ENCODE measurements around the gene CDIPT.
A peak's percentile ranks its signal among the peaks of the same experiment; 100 is the strongest.

DNA sequence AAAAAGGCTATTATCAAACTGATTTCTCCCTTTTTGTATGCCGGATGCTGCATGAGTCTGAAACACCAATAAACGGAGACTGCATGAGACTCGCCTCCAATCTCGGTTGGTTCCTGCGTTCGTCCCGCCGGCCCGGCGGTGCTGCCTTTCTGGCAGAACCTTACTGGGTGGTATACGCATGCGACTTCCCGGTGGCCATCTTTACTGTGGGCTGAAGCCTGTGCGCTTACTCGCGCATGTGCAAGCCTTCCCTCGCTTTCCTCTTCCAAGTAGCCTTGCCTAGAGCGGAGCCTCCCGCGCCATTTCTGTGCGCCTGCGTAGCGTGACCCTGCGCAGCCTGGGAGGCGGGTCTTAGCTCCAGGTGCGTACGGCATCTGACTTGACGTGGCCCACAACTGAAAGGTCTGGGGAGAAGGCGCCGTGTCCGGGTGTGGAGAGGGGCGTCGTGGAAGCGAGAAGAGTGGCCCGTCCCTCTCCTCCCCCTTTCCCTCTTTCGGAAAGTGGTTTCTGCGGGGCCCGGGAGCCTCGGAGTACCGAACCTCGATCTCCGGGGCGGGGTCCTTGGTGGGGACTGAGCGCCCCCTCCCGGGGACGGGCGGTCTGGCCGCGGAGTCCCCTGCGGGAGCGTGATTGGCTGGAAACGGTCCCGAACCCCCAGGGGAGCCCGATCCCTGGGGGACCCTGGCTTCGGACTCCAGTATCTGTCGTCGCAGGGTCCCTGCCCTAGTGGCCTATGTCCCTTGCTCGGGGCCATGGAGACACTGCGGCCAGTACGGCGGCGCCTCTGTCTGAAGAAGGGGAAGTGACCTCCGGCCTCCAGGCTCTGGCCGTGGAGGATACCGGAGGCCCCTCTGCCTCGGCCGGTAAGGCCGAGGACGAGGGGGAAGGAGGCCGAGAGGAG is 47.0 kb downstream of the CDIPT start, which contains the start of gene PAGR1:
- TF ChIP-seq, protein P1, sequence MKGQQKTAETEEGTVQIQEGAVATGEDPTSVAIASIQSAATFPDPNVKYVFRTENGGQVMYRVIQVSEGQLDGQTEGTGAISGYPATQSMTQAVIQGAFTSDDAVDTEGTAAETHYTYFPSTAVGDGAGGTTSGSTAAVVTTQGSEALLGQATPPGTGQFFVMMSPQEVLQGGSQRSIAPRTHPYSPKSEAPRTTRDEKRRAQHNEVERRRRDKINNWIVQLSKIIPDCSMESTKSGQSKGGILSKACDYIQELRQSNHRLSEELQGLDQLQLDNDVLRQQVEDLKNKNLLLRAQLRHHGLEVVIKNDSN (IDR thresholded peaks at IDR 0.05): 0 out of 2 replicates have a peak, but pooled peaks have one; percentile 35
- TF ChIP-seq RAD21 (IDR thresholded peaks at IDR 0.05; ENCODE audit: low read depth) (peak; percentile 56; the same call in 1 of the 2 replicates), ZBTB7A (IDR thresholded peaks at IDR 0.05; ENCODE audit: low read depth) (no peak; the same call in 1 of the 2 replicates), CREB1 (IDR thresholded peaks at IDR 0.05; ENCODE audit: low read depth) (peak; percentile 36), YY1 (IDR thresholded peaks at IDR 0.05; ENCODE audit: low read depth) (peak; percentile 99), EP300 (IDR thresholded peaks at IDR 0.05; ENCODE audit: borderline replicate concordance) (0 out of 2 replicates have a peak, but pooled peaks have one; percentile 27), TEAD4 (IDR thresholded peaks at IDR 0.05) (no peak)
- TF ChIP-seq, protein P2, sequence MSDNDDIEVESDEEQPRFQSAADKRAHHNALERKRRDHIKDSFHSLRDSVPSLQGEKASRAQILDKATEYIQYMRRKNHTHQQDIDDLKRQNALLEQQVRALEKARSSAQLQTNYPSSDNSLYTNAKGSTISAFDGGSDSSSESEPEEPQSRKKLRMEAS (IDR thresholded peaks at IDR 0.05): peak; percentile 92
- TF ChIP-seq, protein P3, sequence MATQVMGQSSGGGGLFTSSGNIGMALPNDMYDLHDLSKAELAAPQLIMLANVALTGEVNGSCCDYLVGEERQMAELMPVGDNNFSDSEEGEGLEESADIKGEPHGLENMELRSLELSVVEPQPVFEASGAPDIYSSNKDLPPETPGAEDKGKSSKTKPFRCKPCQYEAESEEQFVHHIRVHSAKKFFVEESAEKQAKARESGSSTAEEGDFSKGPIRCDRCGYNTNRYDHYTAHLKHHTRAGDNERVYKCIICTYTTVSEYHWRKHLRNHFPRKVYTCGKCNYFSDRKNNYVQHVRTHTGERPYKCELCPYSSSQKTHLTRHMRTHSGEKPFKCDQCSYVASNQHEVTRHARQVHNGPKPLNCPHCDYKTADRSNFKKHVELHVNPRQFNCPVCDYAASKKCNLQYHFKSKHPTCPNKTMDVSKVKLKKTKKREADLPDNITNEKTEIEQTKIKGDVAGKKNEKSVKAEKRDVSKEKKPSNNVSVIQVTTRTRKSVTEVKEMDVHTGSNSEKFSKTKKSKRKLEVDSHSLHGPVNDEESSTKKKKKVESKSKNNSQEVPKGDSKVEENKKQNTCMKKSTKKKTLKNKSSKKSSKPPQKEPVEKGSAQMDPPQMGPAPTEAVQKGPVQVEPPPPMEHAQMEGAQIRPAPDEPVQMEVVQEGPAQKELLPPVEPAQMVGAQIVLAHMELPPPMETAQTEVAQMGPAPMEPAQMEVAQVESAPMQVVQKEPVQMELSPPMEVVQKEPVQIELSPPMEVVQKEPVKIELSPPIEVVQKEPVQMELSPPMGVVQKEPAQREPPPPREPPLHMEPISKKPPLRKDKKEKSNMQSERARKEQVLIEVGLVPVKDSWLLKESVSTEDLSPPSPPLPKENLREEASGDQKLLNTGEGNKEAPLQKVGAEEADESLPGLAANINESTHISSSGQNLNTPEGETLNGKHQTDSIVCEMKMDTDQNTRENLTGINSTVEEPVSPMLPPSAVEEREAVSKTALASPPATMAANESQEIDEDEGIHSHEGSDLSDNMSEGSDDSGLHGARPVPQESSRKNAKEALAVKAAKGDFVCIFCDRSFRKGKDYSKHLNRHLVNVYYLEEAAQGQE (IDR thresholded peaks at IDR 0.05; ENCODE audit: low read depth): no peak

Measured in Ishikawa (cell line).